ENCODE results near the gene SLC13A5. TPM values are rescaled to one million over a fixed set of nuclear protein-coding genes. Genes with fewer than 3 reads are reported as not detected.

Gene SLC13A5
- total RNA-seq, 6 donors from 2014 or later, result 0.09 to 0.27 TPM; not detected in 4

DNA sequence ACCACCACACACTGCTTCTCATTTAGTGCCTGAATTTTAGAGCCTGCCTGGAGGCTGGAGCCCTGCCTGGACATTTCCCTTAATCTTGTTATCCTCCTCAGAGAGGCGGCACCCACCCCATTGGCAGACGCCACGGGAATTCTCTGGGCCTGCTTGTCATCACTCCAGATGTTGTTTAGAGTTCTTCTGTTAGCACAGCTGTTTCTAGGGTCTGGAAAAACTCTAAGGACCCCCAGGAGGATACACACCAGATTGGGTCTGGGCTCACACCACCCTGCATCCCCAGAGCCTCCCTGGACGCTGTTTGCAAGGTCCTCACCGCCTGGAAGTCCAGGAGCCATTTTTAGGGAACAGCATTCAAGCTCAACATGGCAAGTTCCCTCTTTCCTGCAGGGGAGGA, 42.1 kb upstream of the SLC13A5 start:
- Histone ChIP-seq H3K27me3 (no peaks in the 10 kb centered on the region), H3K4me1 (peaks cover 46 to 52% (median 48%) of the 10 kb centered on the region in 4 donors), H3K4me3 (peak overlapping the region; percentile 54 to 69 (median 63)), H3K36me3 (peaks cover 0 to 23% (median 13%) of the 10 kb centered on the region in 4 donors), H3K9me3 (no peaks in the 10 kb centered on the region), H3K27ac (peak overlapping the region; percentile 84 to 91 (median 90))
- ATAC-seq (ENCODE audit: low FRiP score in 2 of 2) (peak in 1 of 2 donors; percentile 11), DNase-seq (no peak)
- TF ChIP-seq EP300 (IDR thresholded peaks at IDR 0.05) (no peak), POLR2A (IDR thresholded peaks at IDR 0.05) (no peak), POLR2AphosphoS5 (IDR thresholded peaks at IDR 0.05) (no peak)
- TF ChIP-seq, protein P1, sequence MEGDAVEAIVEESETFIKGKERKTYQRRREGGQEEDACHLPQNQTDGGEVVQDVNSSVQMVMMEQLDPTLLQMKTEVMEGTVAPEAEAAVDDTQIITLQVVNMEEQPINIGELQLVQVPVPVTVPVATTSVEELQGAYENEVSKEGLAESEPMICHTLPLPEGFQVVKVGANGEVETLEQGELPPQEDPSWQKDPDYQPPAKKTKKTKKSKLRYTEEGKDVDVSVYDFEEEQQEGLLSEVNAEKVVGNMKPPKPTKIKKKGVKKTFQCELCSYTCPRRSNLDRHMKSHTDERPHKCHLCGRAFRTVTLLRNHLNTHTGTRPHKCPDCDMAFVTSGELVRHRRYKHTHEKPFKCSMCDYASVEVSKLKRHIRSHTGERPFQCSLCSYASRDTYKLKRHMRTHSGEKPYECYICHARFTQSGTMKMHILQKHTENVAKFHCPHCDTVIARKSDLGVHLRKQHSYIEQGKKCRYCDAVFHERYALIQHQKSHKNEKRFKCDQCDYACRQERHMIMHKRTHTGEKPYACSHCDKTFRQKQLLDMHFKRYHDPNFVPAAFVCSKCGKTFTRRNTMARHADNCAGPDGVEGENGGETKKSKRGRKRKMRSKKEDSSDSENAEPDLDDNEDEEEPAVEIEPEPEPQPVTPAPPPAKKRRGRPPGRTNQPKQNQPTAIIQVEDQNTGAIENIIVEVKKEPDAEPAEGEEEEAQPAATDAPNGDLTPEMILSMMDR (IDR thresholded peaks at IDR 0.05), result no peak
- 60 to 76% methylated on average over 3 to 5 of the region's 5 CpGs for WGBS, 2 donors

DNA sequence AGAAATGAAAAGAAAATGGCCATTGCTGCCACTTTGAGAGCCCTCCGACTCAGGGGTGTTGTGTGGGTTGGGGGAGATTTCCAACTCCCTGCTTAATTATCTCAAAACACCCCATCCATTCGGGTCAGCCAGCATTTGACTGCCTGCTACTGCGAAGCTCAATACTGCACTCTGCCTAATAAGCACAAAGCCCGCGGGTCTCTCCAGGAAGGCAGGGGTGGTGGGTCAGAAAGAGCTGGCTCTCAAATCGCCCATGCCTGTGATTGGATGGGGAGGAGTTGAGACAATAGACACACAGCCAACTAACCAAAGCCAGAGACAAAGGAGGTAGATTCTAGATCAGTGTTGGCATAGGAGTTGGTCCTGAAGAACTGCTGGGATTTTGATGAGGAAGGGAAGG, 40.4 kb upstream of the SLC13A5 start:
- ATAC-seq (ENCODE audit: low FRiP score in 2 of 2), result no peak
- H3K27ac ChIP-seq, result peak overlapping the region; percentile 77 to 91 (median 82)
- no peak for DNase-seq
- H3K4me1 ChIP-seq, result peaks cover 46 to 52% (median 48%) of the 10 kb centered on the region in 4 donors
- H3K36me3 ChIP-seq, result peaks cover 0 to 5% (median under 1%) of the 10 kb centered on the region in 4 donors
- 61 to 68% methylated on average over 6 of the region's 6 CpGs for WGBS, 2 donors
- no peak overlapping the region for H3K4me3 ChIP-seq
- no peaks in the 10 kb centered on the region for H3K27me3 ChIP-seq
- TF ChIP-seq POLR2A (IDR thresholded peaks at IDR 0.05) (no peak), POLR2AphosphoS5 (IDR thresholded peaks at IDR 0.05) (no peak), EP300 (IDR thresholded peaks at IDR 0.05) (no peak)
- TF ChIP-seq, protein P1 (IDR thresholded peaks at IDR 0.05), result no peak
- H3K9me3 ChIP-seq, result no peaks in the 10 kb centered on the region

DNA sequence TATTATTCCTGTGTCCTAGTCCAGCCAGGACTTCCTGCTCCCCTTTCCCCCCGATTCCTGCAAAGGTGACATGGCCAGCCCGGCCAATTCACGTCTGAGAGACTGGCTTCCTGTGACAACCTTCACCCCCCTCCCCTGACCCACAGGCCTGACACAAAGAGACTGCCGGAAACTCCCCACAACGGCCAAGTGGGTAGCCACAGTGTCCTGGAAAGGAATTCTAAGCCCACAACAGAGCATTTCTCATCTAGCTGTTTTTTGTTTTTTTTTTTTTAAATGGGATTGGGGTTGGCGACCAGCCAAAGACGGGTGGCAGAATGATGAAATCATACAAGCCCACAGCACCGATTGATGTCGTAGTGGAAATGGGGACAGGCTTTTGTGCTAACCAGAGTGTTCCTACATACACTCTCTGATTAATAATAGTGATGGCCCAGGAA, 39.9 kb upstream of the SLC13A5 start:
- TF ChIP-seq POLR2A (IDR thresholded peaks at IDR 0.05) (no peak), EP300 (IDR thresholded peaks at IDR 0.05) (no peak), POLR2AphosphoS5 (IDR thresholded peaks at IDR 0.05) (peak in 1 of 2 donors; percentile 11)
- TF ChIP-seq, protein P1 (IDR thresholded peaks at IDR 0.05), result no peak
- Histone ChIP-seq H3K4me3 (peak overlapping the region in 1 of 4 donors; percentile 2), H3K36me3 (peaks cover 0 to under 1% (median 0%) of the 10 kb centered on the region in 4 donors), H3K9me3 (no peaks in the 10 kb centered on the region), H3K27ac (peak overlapping the region; percentile 77 to 91 (median 82)), H3K4me1 (peaks cover 42 to 48% (median 44%) of the 10 kb centered on the region in 4 donors), H3K27me3 (no peaks in the 10 kb centered on the region)
- ATAC-seq (ENCODE audit: low FRiP score in 2 of 2), result peak; percentile 60 to 65
- 15 to 17% methylated on average over 8 to 9 of the region's 9 CpGs for WGBS, 2 donors
- peak in 1 of 2 donors; percentile 43 for DNase-seq

DNA sequence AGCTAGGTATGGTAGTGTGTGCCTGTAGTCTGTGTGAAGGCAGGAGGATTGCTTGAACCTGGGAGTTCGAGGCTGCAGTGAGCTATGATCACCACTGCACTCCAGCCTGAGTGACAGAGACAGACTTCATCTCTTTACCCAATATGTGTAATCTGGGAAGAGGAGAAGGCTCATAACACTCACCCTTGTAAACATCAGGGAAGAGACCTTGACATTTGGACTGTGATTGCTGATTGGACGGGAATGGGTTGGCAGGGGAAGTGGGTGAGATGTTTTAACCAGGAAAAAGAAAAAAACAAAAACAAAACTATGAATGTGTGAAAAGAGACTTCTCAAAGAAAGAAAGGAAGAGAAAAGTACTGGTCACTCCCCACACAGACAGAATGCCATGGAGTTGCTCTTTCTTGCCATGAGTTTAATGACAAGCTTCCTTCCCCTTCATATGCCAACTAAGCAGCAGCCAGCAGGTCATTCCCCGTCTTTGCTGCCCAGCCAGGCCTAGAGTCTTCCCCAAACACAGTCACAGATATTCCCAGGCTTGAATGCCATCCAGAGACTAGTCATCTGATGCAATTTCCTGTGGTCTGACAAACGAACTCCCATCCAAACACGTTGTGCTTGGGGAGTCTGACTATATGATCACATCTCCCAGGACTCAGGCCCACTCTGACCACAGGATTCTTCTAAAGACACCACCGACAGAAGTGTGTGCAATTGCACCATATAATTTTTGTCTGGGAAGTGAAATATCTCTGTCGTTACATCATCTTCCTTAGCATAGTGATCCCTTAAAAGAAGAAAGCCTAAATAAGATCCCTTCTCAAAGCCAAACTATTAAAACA, 39.1 kb upstream of the SLC13A5 start:
- Histone ChIP-seq H3K27ac (peak overlapping the region; percentile 77 to 91 (median 82)), H3K4me1 (peaks cover 36 to 43% (median 37%) of the 10 kb centered on the region in 4 donors), H3K4me3 (peak overlapping the region in 1 of 4 donors; percentile 2), H3K36me3 (no peaks in the 10 kb centered on the region), H3K27me3 (no peaks in the 10 kb centered on the region), H3K9me3 (no peaks in the 10 kb centered on the region)
- ATAC-seq (ENCODE audit: low FRiP score in 2 of 2), result peak; percentile 70 to 92
- peak; percentile 24 to 70 for TF ChIP-seq POLR2AphosphoS5 (IDR thresholded peaks at IDR 0.05)
- TF ChIP-seq POLR2A (IDR thresholded peaks at IDR 0.05), result peak in 1 of 4 donors; percentile 16
- TF ChIP-seq, protein P1 (IDR thresholded peaks at IDR 0.05), result no peak
- no peak for TF ChIP-seq EP300 (IDR thresholded peaks at IDR 0.05)
- 31 to 32% methylated on average over 7 of the region's 7 CpGs for WGBS, 2 donors
- DNase-seq, result peak in 1 of 2 donors; percentile 51
